HFFc6 (cell line): ENCODE data around the gene CTSC. TPM values are rescaled to one million over a fixed set of nuclear protein-coding genes. Genes with fewer than 3 reads are reported as not detected.

ENCODE experiments used
- DNase-seq: peaks from one replicate; pipeline ENCODE4 v3.0.0-alpha.2; 2018
- H3K27ac Mint-ChIP-seq: 2 replicates; pipeline ENCODE4 v1.8.0; 2020; ENCODE audit warnings: mild to moderate bottlenecking, mixed read lengths
- H3K27me3 Mint-ChIP-seq: 2 replicates; pipeline ENCODE4 v1.8.0; 2021; ENCODE audit warnings: mild to moderate bottlenecking, moderate library complexity, mixed read lengths; ENCODE audit not compliant: insufficient read depth
- H3K36me3 Mint-ChIP-seq: 2 replicates; pipeline ENCODE4 v1.8.0; 2021; ENCODE audit warnings: low read depth, mixed read lengths
- H3K4me1 Mint-ChIP-seq: 2 replicates; pipeline ENCODE4 v1.8.0; 2020; ENCODE audit warnings: low read depth, mixed read lengths
- H3K4me3 Mint-ChIP-seq: 2 replicates; pipeline ENCODE4 v1.8.0; 2020; ENCODE audit warnings: mild to moderate bottlenecking, moderate library complexity, mixed read lengths
- H3K9me3 Mint-ChIP-seq: 2 replicates; pipeline ENCODE4 v1.8.0; 2020; ENCODE audit warnings: mild to moderate bottlenecking, mixed read lengths
- total RNA-seq, 6 experiments: library from RNA; stranded (reverse); fragmentation: NEBNext Ultra II Directional; extraction: Animal tissue kit (Norgen Biotek cat#: 25700); gene quantifications; 2 replicates in 1 of 6; 3 replicates in 5 of 6; pipeline ENCODE4 v1.2.3, GENCODE V29; 2021
- TF ChIP-seq, protein P1 (sequence below): fragments of 200-600 bp; sonication (generic); IDR thresholded peaks from 2 replicates; pipeline ENCODE4 v1.5.0; 2021; ENCODE audit warnings: antibody characterized with exemption, mild to moderate bottlenecking

The CTSC gene
- total RNA-seq, 6 experiments from 2014 or later = 234 to 406 (median 384) TPM

DNA sequence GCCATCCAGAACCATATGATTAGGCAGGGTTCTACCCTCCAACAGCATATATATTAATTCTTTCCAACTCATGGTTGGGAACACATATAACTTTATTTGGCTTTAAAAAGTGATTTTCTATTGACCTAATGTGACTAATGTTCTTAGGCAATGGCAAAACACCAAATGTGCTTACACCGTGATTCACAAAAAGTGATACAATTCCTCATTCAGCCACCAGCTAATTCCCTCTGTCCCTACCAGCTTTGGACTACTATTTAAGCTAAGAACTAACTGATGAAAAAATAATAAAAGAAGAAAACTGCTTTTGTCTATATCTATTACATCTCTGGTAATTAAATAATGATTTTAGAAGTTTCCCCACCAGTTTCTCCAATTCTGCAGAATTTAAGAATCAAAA, 4.7 kb downstream of the CTSC start:
- Mint-ChIP-seq H3K4me3 (no peak overlapping the region), H3K9me3 (no peaks in the 10 kb centered on the region; the same call in 1 of the 2 replicates), H3K36me3 (peaks cover 69% of the 10 kb centered on the region), H3K4me1 (peaks cover 60% of the 10 kb centered on the region), H3K27me3 (peaks cover 2% of the 10 kb centered on the region; the same call in 1 of the 2 replicates), H3K27ac (no peak overlapping the region)
- TF ChIP-seq, protein P1, sequence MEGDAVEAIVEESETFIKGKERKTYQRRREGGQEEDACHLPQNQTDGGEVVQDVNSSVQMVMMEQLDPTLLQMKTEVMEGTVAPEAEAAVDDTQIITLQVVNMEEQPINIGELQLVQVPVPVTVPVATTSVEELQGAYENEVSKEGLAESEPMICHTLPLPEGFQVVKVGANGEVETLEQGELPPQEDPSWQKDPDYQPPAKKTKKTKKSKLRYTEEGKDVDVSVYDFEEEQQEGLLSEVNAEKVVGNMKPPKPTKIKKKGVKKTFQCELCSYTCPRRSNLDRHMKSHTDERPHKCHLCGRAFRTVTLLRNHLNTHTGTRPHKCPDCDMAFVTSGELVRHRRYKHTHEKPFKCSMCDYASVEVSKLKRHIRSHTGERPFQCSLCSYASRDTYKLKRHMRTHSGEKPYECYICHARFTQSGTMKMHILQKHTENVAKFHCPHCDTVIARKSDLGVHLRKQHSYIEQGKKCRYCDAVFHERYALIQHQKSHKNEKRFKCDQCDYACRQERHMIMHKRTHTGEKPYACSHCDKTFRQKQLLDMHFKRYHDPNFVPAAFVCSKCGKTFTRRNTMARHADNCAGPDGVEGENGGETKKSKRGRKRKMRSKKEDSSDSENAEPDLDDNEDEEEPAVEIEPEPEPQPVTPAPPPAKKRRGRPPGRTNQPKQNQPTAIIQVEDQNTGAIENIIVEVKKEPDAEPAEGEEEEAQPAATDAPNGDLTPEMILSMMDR = no peak
- DNase-seq = no peak

DNA sequence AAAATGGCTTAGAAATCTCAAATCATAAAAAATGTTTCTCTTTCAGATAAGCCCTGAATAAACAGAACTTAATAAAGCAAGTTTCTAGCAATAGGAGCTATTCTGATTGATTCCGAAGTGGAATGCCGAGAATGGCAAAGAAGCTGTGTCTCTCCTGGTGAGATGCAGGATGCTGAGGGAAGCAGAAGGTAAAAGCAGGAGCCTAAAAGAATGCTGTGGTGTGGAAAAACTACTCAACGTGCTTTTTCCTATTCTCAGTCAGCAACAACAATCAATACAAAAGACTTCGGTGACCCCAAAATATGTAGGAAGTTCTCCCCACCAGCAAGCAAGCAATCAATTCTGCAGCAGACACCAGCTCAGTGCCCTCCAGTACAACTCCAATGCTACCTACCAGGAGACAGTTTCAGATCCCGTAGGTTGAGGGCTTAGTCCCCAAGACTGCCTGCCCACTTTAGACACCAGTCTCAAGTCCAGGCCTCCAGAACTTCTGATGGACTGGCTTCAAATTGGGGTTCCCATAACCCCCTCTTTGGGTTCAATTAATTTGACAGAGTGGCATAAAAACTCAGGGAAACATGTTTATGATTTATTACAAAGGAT, 6.6 kb downstream of the CTSC start:
- Mint-ChIP-seq H3K27ac (no peak overlapping the region), H3K4me3 (no peak overlapping the region), H3K9me3 (no peaks in the 10 kb centered on the region; the same call in 1 of the 2 replicates), H3K27me3 (no peaks in the 10 kb centered on the region; the same call in 1 of the 2 replicates), H3K4me1 (peaks cover 61% of the 10 kb centered on the region), H3K36me3 (peaks cover 65% of the 10 kb centered on the region)
- no peak for DNase-seq
- TF ChIP-seq, protein P1 = no peak

DNA sequence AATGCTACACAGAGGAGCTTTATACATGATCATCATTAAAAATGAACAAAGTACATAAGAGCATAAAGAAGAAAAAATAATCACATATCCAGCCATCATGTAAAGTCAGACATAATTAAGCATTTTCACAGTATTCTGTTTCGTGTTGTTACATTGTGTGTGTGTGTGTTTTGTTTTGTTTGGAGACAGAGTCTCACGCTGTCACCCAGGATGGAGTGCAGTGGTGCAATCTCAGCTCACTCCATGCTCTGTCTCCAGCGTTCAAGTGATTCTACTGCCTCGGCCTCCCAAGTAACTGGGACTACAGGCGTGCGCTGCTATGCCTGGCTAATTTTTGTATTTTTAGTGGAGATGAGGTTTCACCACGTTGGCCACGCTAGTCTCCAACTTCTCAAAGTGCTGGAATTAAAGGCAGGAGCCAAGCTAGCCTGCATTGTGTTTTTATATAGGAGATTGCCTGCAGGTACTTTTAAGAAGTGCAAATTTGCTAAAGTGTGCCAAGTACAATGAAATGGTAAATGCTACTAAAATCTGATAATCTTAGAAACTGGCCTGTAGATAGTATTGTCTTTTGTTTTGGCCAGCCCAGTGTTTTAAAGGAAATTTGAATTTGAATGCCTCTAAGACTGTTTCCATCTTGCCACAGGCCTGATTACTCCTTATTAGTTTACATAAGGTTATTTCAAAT, 7.8 kb downstream of the CTSC start:
- TF ChIP-seq, protein P1 = no peak
- no peak overlapping the region for H3K27ac Mint-ChIP-seq
- H3K9me3 Mint-ChIP-seq = no peaks in the 10 kb centered on the region
- no peak overlapping the region for H3K4me3 Mint-ChIP-seq
- H3K36me3 Mint-ChIP-seq = peaks cover 64% of the 10 kb centered on the region
- DNase-seq = no peak
- H3K4me1 Mint-ChIP-seq = peaks cover 61% of the 10 kb centered on the region
- H3K27me3 Mint-ChIP-seq = no peaks in the 10 kb centered on the region

DNA sequence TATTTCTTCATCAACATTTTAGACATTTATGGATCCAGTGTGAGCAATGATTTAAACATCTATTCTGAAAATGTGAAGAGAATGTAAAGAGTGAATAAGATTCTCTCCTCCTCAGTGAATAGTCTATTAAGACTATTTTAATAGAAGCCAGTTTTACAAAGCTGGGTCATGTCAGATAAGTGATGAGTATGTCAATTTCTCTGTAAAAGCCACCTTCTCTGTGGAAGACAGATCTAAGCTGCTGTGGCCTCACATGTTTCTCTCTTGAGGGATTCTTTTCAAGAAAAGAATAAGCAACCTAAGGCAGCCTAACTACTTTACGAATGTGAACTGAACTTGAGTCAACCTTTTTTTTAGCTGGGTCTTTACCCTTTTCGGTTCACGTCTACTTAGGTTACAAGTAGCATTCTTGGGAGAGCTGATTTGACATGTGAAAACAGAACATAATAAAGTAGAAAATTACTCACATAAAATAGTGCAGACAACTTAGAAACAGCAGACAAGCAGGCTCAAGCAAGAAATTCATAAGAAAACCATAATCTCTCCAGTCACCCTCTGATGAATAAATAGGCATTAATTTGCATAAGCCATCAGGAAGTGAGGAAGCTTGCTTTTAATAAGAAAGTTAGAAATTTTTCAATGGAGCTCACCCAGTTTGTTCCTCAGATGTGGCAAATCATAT, 9.9 kb downstream of the CTSC start:
- TF ChIP-seq, protein P1 = no peak
- no peak overlapping the region for H3K27ac Mint-ChIP-seq
- H3K4me1 Mint-ChIP-seq = peaks cover 52% of the 10 kb centered on the region
- H3K9me3 Mint-ChIP-seq = no peaks in the 10 kb centered on the region
- DNase-seq = no peak
- H3K4me3 Mint-ChIP-seq = no peak overlapping the region
- peaks cover 69% of the 10 kb centered on the region for H3K36me3 Mint-ChIP-seq
- H3K27me3 Mint-ChIP-seq = no peaks in the 10 kb centered on the region

DNA sequence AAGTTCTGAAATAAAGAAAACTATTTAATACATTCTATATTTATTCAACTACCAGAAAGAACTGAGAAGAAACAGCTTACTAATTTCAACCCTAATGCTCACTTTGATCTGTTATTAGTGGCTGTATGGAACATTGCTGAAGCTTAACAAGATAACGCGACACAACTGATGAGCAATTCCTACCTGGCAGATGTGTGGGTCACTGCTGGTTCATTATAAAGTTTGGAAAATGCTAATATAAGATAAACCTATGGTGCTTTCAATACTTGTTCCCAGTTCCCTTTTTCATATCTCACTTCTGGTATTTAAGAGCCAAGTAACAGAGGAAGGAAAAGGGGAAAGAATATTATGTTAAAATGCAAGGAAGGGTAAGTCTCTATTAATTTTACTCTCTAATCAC, 10.5 kb downstream of the CTSC start:
- Mint-ChIP-seq H3K9me3 (no peaks in the 10 kb centered on the region), H3K27me3 (no peaks in the 10 kb centered on the region), H3K36me3 (peaks cover 71% of the 10 kb centered on the region), H3K4me3 (no peak overlapping the region), H3K4me1 (peaks cover 57% of the 10 kb centered on the region), H3K27ac (no peak overlapping the region)
- DNase-seq = no peak
- TF ChIP-seq, protein P1 = no peak
